Progenitor cell of endocrine pancreas (in vitro differentiated cells): ENCODE measurements around the gene DENND5B. TPM values are rescaled to one million over a fixed set of nuclear protein-coding genes. Genes with fewer than 3 reads are reported as not detected.
"Not testable (repeated sequence)": the region's sequence is repeated elsewhere in the genome, so short reads cannot be mapped to it uniquely, and the experiment has no call there.

Experiments
- DNase-seq: peaks from one replicate; pipeline ENCODE4 v3.0.0; 2021; ENCODE audit warnings: low spot score; ENCODE audit not compliant: unreplicated experiment
- H3K27ac Mint-ChIP-seq: 2 replicates; pipeline ENCODE4 v1.8.0; 2021; ENCODE audit warnings: mild to moderate bottlenecking, moderate library complexity, mixed read lengths
- H3K27me3 Mint-ChIP-seq: 2 replicates; pipeline ENCODE4 v1.8.0; 2021; ENCODE audit warnings: mixed read lengths
- H3K36me3 Mint-ChIP-seq: 2 replicates; pipeline ENCODE4 v1.8.0; 2022; ENCODE audit warnings: mixed read lengths; ENCODE audit not compliant: insufficient read depth
- H3K4me1 Mint-ChIP-seq: 2 replicates; pipeline ENCODE4 v1.8.0; 2021; ENCODE audit warnings: low read depth, mixed read lengths
- H3K4me3 Mint-ChIP-seq: 2 replicates; pipeline ENCODE4 v1.8.0; 2021; ENCODE audit warnings: low read depth, mild to moderate bottlenecking, moderate library complexity, mixed read lengths
- H3K9me3 Mint-ChIP-seq: 2 replicates; pipeline ENCODE4 v1.8.0; 2021; ENCODE audit warnings: low read depth, mixed read lengths
- CTCF ChIP-seq: fragments of 200-600 bp; sonication (generic); IDR thresholded peaks from one replicate; pipeline ENCODE4 v1.5.0; 2021; ENCODE audit warnings: antibody characterized with exemption, mild to moderate bottlenecking; ENCODE audit not compliant: unreplicated experiment
- total RNA-seq: library from RNA; stranded (reverse); gene quantifications from 2 replicates; pipeline ENCODE4 v1.2.1, GENCODE V29; 2021

DENND5B gene
- total RNA-seq, 1 donor from 2014 or later: 35.0 TPM

GRCh38 chr12:31478898-31479297 is 112.0 kb downstream of the DENND5B start:
- peaks cover 18% of the 10 kb centered on the region for H3K4me1 Mint-ChIP-seq
- H3K27me3 Mint-ChIP-seq: no peaks in the 10 kb centered on the region
- H3K36me3 Mint-ChIP-seq: peaks cover 8% of the 10 kb centered on the region
- no peak for TF ChIP-seq CTCF
- no peak overlapping the region for H3K4me3 Mint-ChIP-seq
- H3K9me3 Mint-ChIP-seq: no peaks in the 10 kb centered on the region
- DNase-seq: no peak
- no peak overlapping the region for H3K27ac Mint-ChIP-seq

- no peak for TF ChIP-seq CTCF
- Mint-ChIP-seq H3K36me3 (peaks cover 8% of the 10 kb centered on the region), H3K4me3 (no peak overlapping the region), H3K27me3 (no peaks in the 10 kb centered on the region), H3K9me3 (no peaks in the 10 kb centered on the region), H3K27ac (no peak overlapping the region), H3K4me1 (peaks cover 18% of the 10 kb centered on the region)
- DNase-seq: no peak
Observed at GRCh38 chr12:31478425-31478824, 112.5 kb downstream of the DENND5B start.

GRCh38 chr12:31477687-31478086 is 113.2 kb downstream of the DENND5B start:
- no peaks in the 10 kb centered on the region for H3K27me3 Mint-ChIP-seq
- peaks cover 18% of the 10 kb centered on the region for H3K4me1 Mint-ChIP-seq
- peaks cover 8% of the 10 kb centered on the region for H3K36me3 Mint-ChIP-seq
- no peak overlapping the region for H3K27ac Mint-ChIP-seq
- H3K9me3 Mint-ChIP-seq: no peaks in the 10 kb centered on the region
- TF ChIP-seq CTCF: no peak
- no peak for DNase-seq
- H3K4me3 Mint-ChIP-seq: no peak overlapping the region

GRCh38 chr12:31476437-31476836 is 114.5 kb downstream of the DENND5B start:
- H3K9me3 Mint-ChIP-seq: no peaks in the 10 kb centered on the region
- no peak overlapping the region for H3K27ac Mint-ChIP-seq
- peaks cover 8% of the 10 kb centered on the region for H3K36me3 Mint-ChIP-seq
- no peak for DNase-seq
- H3K4me1 Mint-ChIP-seq: peaks cover 18% of the 10 kb centered on the region
- TF ChIP-seq CTCF: no peak
- no peaks in the 10 kb centered on the region for H3K27me3 Mint-ChIP-seq
- H3K4me3 Mint-ChIP-seq: no peak overlapping the region

- not testable (repeated sequence) for H3K27me3 Mint-ChIP-seq, H3K4me3 Mint-ChIP-seq, DNase-seq, H3K27ac Mint-ChIP-seq, H3K9me3 Mint-ChIP-seq, H3K36me3 Mint-ChIP-seq
- peaks cover 18% of the 10 kb centered on the region for H3K4me1 Mint-ChIP-seq
Observed at GRCh38 chr12:31475610-31476009, 115.3 kb downstream of the DENND5B start.

GRCh38 chr12:31474751-31475150 is 116.2 kb downstream of the DENND5B start:
- Mint-ChIP-seq H3K9me3 (no peaks in the 10 kb centered on the region), H3K36me3 (peaks cover 9% of the 10 kb centered on the region), H3K27me3 (no peaks in the 10 kb centered on the region), H3K27ac (no peak overlapping the region), H3K4me1 (peaks cover 18% of the 10 kb centered on the region), H3K4me3 (no peak overlapping the region)
- TF ChIP-seq CTCF: no peak
- DNase-seq: no peak
